Colon (tissue), 2 donors: ENCODE measurements around the gene HUS1.
"Not testable (repeated sequence)": the region's sequence is repeated elsewhere in the genome, so short reads cannot be mapped to it uniquely, and the experiment has no call there.

Source experiments
- FAIRE-seq: peaks from 2 replicates; lab custom pipeline; 2012; peaks lifted over from hg19 to GRCh38; lab: Jason Lieb, UNC
- donor health status: control.
- donor health status: control.

The HUS1 gene

DNA sequence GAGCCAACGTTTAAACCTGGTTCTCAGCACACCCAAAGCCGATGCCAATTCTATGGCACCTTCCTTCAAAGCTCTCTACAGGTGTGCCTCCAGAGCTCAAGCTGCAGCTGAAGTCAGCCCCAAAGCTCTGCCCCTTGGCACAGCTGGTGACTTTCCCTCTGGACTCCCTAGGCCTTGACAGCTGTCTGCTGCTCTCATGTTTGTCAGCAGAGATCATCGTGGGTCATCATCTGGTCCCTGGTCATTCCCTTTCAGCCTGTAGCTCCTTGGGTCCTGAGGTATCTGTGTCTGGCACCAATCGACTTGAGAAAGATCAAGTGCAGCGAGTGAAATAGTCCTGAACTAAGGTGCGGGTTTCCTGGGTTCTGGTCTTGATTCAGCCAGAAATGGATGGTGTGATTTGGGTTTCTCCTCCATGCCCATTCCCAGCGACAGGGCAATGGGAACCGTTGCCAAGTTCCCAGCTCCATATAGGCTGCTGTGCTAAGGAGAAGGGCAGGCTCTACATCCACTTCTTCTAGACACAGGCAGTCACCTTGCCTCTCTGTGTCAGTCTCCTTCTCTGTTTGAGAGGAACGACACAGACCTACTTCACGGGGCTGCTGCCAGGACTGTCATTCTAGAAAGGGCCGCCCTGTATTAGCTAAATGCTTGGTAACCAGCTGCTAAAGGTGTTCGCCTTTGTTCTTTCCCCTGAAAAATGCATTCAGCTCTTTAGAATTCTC lies 34.7 kb downstream of the HUS1 start:
- FAIRE-seq: no peak

DNA sequence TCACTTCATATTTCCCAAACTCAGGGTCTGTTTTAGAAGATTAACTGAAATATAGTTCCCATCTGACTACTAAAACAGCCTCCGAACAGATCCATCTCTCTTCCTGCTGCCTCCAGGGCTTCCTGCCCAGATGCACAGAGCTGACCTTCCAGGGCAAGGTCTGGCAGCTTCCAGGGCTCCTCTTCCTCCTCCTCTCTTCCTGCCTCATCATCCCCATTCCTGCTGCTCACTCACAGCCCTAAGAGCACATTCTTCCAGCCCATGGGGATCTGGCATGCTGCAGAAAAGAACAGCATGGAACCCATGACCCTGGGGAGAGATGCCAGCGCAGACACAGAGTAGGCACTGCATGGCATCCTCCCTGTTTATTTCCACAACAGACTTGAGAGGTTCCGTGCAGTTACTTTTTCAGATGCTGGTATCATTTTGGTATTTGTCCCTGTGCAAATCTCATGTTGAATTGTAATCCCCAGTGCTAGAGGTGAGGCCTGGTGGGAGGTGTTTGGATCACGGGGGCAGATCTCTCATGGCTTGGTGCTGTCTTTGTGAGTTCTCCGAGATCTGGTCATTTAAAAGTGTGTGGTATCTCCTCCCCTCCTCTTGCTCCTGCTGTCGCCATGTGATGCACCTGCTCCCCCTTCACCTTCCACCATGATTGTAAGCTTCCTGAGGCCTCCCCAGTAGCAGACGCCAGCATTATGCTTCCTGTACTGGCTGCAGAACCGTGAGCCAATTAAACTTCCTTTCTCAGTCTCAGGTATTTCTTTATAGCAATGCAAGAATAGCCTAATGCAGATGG lies 35.5 kb downstream of the HUS1 start:
- no peak for FAIRE-seq

DNA sequence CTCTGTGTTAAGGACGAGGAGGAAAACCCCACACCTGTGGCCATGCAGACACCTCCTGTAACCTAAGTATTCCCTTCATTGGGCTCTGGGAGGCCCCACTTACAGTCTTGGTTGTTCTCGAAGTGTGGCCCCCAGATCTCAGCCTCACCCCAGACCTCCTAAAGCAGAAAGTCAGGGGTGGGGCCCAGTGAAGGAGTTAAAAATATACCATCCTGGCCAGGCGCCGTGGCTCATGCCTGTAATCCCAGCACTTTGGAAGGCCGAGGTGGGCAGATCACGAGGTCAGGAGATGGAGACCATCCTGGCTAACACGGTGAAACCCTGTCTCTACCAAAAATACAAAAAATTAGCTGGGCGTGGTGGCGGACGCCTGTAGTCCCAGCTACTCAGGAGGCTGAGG lies 36.8 kb downstream of the HUS1 start:
- not testable (repeated sequence) for FAIRE-seq

DNA sequence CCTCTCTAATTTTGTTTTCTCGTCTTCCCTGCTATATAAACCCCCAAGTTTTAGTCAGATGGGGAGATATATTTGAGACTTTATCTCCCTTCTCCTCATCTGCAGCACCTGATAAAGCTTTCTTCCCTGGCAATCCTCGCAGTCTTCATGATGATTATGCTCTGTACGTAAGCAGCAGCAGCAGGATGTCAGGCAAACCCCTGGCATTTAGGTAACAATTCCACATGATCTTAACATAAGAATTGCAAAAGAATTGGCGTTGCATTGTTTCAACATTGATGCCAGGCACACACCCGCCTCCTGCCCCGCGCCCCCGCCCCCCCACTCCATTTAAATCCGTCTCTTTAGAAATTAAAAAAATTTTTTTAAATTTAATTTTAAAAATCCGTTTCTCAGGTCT lies 37.3 kb downstream of the HUS1 start:
- no peak for FAIRE-seq

DNA sequence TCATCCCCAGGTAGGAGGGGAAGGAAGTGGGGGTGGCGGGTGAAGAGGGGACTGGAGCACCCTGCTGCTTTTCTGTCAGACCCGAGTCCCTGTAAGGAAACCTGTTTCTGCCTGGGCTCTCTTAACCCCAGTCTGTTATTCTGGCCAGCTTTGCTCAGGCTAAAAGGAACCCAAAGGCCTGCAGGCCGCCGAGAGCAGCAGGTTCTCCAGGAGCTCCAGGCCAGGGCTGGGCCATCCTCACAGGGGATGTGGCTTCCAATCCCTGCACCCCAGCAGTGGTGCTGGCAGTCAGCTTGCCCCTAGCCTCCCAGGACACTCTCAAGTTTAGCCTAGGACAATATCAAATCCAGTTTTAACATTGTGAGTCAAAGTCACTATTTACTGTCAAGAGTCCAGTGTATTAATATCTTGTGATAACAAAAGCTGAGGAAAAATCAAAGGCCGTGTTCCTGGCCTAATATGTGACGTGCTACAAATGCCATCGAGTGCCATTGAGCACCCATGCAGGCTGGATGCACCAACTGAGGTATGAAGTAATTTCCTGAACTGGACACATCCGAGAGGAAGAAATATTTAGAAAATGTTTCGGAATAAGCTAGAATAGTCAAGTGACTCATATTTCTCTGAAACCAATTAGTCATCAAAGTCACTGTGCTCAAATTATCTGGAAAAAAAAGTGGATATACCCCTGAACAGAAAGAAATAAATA lies 38.1 kb downstream of the HUS1 start:
- no peak for FAIRE-seq

DNA sequence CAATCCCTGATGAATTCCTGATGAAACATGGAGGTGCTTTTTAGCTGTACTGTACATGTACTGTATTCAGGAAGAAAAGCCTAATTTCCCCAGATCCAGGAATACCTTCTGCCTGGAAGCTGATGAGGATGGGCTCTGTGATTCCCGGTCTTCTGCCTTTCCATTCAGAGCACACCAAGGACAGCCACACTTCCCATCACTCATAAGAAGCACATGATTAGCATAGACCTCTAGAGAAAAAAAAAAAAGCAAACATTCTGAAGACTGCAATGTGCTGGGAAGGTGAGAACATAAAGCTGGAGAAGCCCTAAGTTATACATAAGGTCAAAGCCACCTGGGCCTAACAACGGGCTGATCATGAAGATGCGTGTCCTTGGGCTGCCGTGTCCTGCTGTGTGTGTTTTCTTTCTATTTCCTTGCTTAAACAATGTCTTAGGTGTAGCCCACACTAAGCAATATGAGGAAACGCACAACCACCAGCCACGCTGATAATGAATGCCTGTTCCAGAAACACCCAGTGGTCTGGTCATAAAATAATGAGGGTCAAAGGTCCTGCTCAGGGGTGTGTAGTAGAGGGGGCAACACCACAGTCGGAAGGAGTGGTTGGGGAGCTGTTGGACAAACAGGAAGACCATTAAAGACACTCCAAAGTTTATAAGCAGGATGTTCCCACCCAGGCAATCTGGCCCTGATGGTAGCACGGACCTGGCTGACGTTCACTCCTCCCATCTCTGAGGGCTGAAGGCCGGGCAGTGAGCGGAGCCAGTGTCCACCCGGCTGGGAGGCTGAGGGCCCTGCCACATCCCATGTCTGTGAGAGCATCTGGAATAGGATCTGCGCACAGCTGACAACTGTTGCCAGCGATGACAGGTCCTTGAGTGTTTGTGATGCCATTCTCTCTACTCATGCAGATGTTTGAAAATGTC lies 39.1 kb downstream of the HUS1 start:
- no peak for FAIRE-seq

DNA sequence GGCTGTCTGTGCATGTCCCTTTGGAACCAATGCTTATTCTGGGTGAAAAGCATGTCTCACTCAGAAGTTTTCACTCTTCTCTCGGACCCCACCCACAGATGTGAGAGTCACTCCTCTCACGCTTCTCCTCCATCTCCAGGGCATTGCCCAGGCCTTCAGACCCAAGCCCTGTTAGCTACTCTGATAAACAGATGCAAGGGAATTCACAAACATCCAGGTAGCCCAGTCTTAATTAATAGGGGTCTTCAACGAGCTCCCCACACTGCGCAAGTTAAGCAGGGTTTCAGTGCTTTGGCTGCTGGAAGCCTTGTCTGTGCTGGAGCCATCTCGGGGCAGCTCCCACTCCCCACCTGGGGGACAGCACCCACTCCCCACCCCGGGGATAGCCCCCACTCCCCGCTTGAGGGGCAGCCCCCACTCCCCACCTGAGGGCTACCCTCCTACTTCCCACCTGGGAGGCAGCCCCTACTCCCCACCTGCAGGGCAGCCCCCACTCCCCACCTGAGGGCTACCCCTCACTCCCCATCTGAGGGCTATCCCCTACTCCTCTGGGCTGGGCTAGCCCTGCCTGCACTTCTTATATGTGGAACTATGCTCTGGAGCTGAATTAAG lies 39.9 kb downstream of the HUS1 start:
- FAIRE-seq: no peak

DNA sequence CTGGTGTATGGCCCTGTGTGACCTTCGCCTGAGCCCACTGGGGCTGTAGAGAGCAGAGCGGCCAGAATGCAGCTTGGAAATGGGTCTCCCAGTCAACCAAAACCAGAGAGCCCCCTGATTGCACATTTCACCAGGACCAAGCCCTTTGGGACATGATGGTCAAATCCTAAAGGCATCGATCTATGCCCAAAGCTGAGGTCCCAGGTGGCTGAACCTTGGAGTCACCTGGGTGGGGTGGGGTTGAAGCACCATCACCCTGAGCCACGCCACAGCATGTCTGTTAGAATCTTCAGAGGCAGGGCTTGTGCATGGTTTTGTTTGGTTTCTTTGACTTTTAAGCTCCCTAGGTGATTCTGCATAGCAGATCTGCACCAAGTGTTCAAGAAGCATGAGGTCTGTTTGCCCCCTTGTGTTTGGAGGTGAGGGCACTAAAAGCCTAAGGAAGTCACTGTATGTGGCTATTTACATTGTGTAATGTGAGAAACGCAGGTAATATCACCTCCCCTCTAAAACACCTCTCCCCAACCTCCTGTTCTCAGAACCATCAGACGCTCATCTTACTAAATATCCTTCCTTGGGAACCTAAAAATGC lies 40.7 kb downstream of the HUS1 start:
- no peak for FAIRE-seq

DNA sequence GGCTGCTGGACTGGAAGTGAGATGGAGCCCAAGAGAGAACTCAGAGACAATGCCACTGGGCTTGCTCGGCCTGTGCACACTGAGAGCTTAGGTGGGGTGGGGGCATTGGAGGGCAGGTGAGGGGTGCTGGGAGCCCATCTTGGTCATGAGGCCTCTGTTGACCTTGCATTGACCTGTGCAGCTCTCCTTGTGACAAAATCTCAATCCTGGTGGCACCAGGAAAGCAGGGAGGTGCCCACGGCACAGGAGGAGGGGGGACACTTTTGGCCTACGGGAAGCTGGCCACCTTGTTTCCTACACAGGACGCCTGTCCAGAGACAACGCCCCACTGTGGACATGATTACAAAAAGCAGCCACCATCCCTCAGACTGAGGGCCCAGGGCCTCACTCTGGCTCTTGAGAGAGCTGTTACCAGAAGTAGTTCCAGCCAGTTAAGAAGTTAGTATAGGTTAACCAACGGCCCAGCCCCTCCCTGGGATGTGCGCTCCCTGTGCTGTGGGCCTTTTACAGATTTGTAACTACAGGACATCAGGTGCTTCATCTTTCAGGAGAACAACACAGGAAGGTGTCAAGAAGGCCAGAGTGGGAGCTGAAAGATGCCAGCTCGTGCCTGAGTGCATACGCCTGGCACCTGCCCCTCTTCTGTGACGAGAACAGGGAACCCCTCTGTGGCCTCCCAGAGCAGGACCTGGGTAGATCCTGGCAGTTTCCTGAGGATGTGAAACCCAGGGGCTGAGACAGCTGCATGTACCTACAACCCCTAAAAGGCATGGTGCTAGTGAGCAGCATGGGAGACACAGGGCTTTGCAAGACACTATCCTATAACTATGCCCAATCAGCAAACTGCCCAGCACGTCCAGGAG lies 41.5 kb downstream of the HUS1 start:
- no peak for FAIRE-seq

DNA sequence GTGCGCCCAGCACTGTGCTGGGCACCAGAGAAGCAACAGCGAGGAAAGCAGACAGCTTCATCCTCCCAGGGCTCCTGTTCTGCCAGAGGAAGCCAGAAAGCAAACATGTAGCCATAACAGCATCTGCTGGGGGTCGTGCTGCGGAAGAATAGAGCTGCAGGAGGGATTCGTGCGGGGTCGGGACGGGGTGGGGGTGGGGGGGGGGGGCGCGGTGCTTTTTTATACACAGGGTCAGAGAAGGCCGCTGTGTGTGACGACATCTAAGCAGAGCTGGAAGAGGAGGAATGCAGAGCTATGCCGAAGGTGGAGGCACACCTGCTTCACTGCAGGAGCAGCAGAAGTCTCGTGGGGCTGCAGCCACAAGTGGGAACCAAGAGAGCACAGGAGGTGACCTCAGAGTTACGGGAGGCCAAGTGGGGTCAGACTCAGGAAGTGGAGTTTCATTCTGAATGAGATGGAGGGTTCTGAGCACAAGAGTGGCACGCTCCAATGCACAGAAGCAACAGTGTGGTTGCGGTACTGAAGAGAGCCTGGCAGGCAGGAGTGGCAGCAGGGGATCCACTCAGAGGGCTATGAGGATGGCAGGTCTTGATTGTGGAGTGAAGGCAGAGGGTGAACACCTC lies 42.2 kb downstream of the HUS1 start:
- no peak for FAIRE-seq

DNA sequence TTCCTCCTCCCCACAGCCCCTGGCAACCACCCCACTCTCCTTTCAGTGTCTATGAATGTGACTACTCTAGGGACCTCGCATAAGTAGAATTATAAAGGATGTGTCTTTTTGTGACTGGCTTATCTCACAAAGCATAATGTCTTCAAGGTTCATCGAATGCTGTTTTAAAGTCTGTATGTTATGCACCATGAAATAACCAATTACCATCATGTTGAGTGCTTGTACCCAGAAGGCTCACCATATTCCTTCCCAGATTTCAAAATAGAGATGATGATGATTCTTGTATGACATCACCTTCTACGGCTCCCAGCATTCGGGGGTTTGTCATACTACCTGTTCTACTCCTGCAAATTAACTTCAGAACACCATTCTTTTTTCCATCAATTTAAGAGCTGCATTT lies 43.1 kb downstream of the HUS1 start:
- no peak for FAIRE-seq

DNA sequence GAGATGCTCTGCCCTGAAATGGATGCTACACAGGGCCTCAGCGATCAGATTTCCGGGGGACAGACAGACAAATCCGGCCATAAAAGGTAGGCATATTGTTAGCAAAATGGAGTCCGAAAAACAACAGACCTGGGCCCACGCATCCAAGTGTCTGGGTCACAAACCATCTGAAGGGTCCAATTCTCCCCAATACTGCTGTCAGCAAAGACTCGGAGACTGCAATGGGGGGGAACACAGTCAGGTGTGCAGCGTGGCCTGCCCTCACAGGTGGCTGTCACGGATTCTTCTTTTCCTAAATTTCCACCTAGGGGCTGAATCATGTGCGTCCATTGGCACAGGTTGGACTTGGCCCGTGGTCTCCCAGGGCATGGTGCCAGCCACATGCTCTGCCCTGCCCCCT lies 44.1 kb downstream of the HUS1 start:
- FAIRE-seq: no peak

DNA sequence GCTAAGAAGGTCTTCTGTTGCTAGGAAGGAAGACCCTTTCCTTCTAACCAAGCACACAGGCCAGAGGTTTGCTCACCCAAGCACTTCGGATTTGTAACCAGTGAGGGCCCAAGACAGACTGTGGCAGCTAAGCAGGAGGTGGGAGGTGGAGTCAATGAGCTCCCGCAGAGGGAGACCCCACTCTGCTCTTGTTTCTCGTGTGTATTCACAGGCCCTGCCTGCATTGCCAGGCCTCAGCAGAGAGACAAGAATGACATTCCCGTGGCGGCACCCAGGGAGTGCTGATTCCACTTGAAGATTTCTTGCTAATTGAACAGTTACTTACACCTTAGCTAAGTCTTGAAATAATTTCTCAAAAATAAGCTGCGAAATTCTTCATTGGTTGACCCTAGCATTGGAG lies 44.6 kb downstream of the HUS1 start:
- no peak for FAIRE-seq

DNA sequence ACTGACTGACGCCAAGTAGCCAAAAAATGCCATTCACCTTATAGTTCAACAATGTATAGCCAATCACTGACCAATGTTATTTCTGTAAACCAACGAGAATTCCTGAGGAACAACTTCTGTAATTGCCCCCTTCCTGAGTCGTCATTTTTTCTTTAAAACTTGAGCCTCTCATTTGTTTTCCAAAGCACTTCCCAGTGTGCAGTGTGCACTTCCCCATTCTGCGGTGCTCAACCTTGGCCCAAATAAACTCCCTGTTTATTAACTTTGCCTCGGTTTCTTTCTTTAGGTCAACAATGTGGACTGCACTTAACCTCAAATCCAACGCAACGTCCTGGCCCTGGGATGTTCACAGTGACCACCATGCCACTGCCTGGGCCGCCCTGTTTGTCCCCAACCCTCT lies 46.2 kb downstream of the HUS1 start:
- FAIRE-seq: no peak

DNA sequence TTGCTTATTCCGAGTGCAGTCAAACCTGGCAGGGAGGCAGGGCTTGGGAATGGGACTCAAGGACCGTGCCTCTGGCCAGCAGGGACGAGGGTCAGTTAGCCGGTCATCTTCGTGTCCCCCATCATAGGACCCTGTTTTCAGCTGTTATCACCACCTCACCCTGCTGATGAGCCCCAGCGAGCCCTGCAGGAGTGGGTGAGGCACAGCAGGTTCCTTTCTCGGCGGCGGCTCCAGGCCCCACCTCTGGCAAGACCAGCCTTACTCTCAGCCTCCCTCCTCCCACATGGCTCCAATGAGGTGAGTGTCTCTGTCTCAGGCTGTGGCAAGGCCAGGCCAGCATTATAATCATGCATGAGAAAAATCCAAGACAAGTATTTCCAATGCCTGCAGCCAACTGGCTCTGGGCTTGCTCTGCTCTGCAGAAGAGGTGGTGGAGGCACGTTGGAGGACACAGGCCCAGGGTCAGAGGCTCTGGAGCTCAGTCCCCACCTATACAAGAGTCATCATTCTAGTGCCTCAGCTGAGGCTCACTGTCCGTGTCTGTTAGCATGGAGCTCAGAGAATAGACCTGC lies 46.9 kb downstream of the HUS1 start:
- FAIRE-seq: no peak

DNA sequence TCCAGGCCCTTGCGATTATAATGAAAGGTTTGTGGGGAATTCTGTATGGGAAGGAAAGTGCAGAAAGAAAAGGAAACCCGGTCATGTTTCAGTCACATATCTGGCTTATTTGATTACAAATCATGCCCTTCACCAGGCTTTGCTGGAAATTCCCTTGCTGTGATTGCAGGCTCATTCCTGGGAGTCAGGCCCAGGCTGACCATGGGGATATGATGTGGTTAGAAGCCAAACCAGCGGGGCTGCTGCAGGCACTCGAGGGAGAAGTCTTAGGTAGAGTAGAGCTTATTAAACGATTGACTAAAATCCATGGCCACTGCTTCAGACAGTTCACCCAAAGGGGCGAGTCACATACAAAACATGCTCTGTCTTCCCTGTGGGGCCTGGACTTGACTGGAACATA lies 47.4 kb downstream of the HUS1 start:
- FAIRE-seq: no peak

DNA sequence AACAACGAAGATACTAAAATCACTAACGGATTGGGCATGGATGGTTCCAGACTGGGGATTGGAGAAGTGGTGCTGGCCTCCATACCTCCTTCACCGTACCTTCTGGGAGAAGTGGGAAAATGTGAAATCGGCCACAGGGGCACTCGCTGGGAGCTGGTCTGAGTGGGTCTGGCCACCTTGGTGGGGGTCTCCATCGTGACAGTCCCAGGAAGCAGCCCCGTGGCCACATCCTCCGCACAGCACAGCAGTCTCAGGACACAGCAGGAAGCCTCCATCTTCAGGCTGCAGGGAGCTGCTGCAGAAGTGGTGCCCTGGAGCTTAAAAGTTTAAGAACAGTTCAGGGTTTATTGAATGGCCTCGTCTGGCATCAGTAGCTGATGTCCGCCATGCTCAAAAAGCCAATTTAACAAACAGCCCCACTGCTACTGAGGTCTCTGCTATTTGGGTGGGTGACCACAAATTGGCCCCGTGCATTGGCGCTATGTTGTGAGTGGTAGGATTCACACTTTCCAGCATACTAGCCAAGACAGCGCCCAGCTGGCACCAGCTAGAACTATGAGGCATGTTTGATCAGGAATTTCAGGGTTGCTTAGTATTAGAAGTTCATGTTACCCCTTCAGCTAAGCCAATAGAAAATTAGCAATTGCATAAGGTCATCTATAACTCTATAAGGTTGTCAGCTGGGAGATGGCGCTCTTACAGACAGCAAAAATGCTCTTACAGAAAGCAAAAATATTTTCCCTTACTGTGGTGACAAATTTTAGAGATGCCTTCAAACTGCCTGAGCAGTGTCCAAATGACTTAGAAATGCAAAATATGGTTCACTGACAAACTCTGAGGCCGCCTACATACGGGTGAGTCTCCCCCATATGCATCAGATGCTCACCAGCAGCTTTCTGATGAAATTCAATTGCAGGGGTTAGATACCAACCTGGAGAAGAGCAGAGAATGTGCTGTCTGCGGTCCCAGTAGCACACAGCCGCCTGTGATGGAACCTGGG lies 48.1 kb downstream of the HUS1 start:
- FAIRE-seq: no peak

DNA sequence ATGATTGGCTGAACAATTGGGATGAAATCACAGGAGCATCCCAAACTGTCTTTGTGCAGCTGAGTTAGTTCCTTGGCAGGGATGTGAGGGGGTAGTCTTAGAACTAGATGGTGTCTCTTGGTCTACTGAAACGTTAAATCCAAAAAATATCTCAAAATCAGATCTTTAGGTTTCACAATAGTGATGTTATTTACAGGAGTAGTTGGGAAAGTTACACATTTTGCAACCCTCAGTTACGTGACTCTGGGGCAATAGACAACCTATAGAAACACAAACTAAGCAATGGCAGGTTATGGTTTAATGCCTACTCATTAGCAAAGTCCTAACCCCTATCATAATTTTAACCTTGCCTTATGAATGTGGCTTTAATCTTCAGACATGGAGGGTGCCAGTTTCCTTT lies 55.1 kb downstream of the HUS1 start:
- FAIRE-seq: no peak
